SK-N-SH (cell line): ENCODE data around the gene COL20A1. TPM values are rescaled to one million over a fixed set of nuclear protein-coding genes. Genes with fewer than 3 reads are reported as not detected.

Experiments used
- CTCF ChIA-PET: fragments of 300-600, 350-600 bp; formaldehyde crosslinking; extraction: SDS; loops from one replicate; lab custom pipeline; 2021; lab: Yijun Ruan, JAX
- POLR2A ChIA-PET: fragments of 350-600 bp; sonication (Branson Sonifier 250); formaldehyde crosslinking; extraction: SDS; loops from one replicate; lab custom pipeline; 2020; ENCODE audit warnings: antibody characterized with exemption, inconsistent platforms; lab: Yijun Ruan, JAX
- DNase-seq: peaks from one replicate; pipeline ENCODE4 v3.0.0; 2012
- H2AFZ ChIP-seq: fragments of 200-600 bp; sonication (generic); 2 replicates; pipeline ENCODE4 v1.8.1; 2016; ENCODE audit warnings: antibody characterized with exemption, mild to moderate bottlenecking, low read depth
- H3F3A ChIP-seq: fragments of 200-600 bp; sonication (generic); replicated peaks from 2 replicates; pipeline ENCODE3; 2016; ENCODE audit warnings: antibody characterized with exemption, mild to moderate bottlenecking; ENCODE audit not compliant: insufficient read depth
- H3K27ac ChIP-seq, 2 experiments: fragments of 200-500 bp in 1 of 2; fragments of 200-600 bp in 1 of 2; sonication (Bioruptor generic) in 1 of 2; sonication (generic), shearing (Covaris generic) in 1 of 2; 2 replicates each; pipeline versions ENCODE4 v1.5.1 to v1.6.1; 2014 to 2016; ENCODE audit warnings: low read depth in 2 of 2, inconsistent platforms in 1 of 2, low read length in 1 of 2, mild to moderate bottlenecking in 1 of 2, mixed read lengths in 1 of 2
- H3K27me3 ChIP-seq: fragments of 200-600 bp; sonication (generic), shearing (Covaris generic); 2 replicates; pipeline ENCODE4 v1.6.1; 2016; ENCODE audit warnings: mixed run types; ENCODE audit not compliant: insufficient read depth
- H3K36me3 ChIP-seq, 2 experiments: fragments of 200-500 bp in 1 of 2; fragments of 200-600 bp in 1 of 2; sonication (Bioruptor generic) in 1 of 2; sonication (generic) in 1 of 2; replicated peaks in 1 of 2; 2 replicates each; pipeline versions ENCODE3 to v1.5.1; 2014 to 2016; ENCODE audit warnings: low read length in 1 of 2, mild to moderate bottlenecking in 1 of 2; ENCODE audit not compliant: insufficient read depth in 2 of 2, control insufficient read depth in 1 of 2
- H3K4me1 ChIP-seq, 2 experiments: fragments of 200-500 bp in 1 of 2; fragments of 200-600 bp in 1 of 2; sonication (Bioruptor generic) in 1 of 2; sonication (generic), shearing (Covaris generic) in 1 of 2; 2 replicates each; pipeline versions ENCODE4 v1.5.1 to v1.6.1; 2014 to 2016; ENCODE audit warnings: low read depth in 1 of 2, low read length in 1 of 2, mixed run types in 1 of 2; ENCODE audit not compliant: insufficient read depth in 2 of 2, control insufficient read depth in 1 of 2
- H3K4me2 ChIP-seq: fragments of 200-600 bp; sonication (generic), shearing (Covaris generic); 2 replicates; pipeline ENCODE4 v1.6.1; 2017; ENCODE audit warnings: mixed run types
- H3K4me3 ChIP-seq, 2 experiments: fragments of 200-500 bp in 1 of 2; fragments of 200-600 bp in 1 of 2; sonication (Bioruptor generic) in 1 of 2; sonication (generic), shearing (Covaris generic) in 1 of 2; 2 replicates each; pipeline versions ENCODE4 v1.5.1 to v1.8.1; 2014 to 2016; ENCODE audit warnings: low read depth in 2 of 2, inconsistent platforms in 1 of 2, low read length in 1 of 2, mild to moderate bottlenecking in 1 of 2, mixed read lengths in 1 of 2, moderate library complexity in 1 of 2
- H3K79me2 ChIP-seq: fragments of 200-600 bp; sonication (generic); 2 replicates; pipeline ENCODE4 v1.8.1; 2017; ENCODE audit warnings: mild to moderate bottlenecking; ENCODE audit not compliant: insufficient read depth
- H3K9ac ChIP-seq: fragments of 200-600 bp; sonication (generic); 2 replicates; pipeline ENCODE4 v1.6.1; 2017; ENCODE audit warnings: mixed run types
- H3K9me2 ChIP-seq: fragments of 200-600 bp; sonication (generic); 2 replicates; pipeline ENCODE4 v1.6.1; 2017; ENCODE audit warnings: mixed run types
- H3K9me3 ChIP-seq: fragments of 200-600 bp; sonication (generic); 2 replicates; pipeline ENCODE4 v1.6.1; 2017; ENCODE audit warnings: mixed run types, mild to moderate bottlenecking, moderate library complexity
- H4K20me1 ChIP-seq: fragments of 200-600 bp; sonication (generic); 2 replicates; pipeline ENCODE4 v1.6.1; 2017; ENCODE audit warnings: mild to moderate bottlenecking, mixed run types; ENCODE audit not compliant: insufficient read depth
- CTCF ChIP-seq: fragments of 200-600 bp; sonication (generic); IDR thresholded peaks from 2 replicates; pipeline ENCODE4 v1.6.1; 2017; ENCODE audit warnings: antibody characterized with exemption, mild to moderate bottlenecking, moderate library complexity
- ELF1 ChIP-seq: IDR thresholded peaks from 2 replicates; pipeline ENCODE4 v1.4.0; 2012
- EZH2phosphoT487 ChIP-seq: fragments of 200-600 bp; sonication (generic); IDR thresholded peaks from 2 replicates; pipeline ENCODE4 v1.6.1; 2017; ENCODE audit warnings: low read depth, mixed run types, mild to moderate bottlenecking, antibody characterized with exemption, moderate library complexity, borderline replicate concordance
- FOSL2 ChIP-seq: IDR thresholded peaks from 2 replicates; pipeline ENCODE4 v1.4.0; 2012; ENCODE audit warnings: low read depth, mild to moderate bottlenecking, moderate library complexity, borderline replicate concordance
- FOXJ3 ChIP-seq: sonication (generic); formaldehyde crosslinking; IDR thresholded peaks from 2 replicates; pipeline ENCODE4 v1.5.1; 2020; ENCODE audit warnings: mild to moderate bottlenecking, missing genetic modification reagents
- NFIC ChIP-seq: IDR thresholded peaks from 2 replicates; pipeline ENCODE4 v1.4.0; 2012; ENCODE audit warnings: borderline replicate concordance
- RAD21 ChIP-seq: IDR thresholded peaks from 2 replicates; pipeline ENCODE4 v1.6.1; 2012; ENCODE audit warnings: mild to moderate bottlenecking, low read length
- RCOR1 ChIP-seq: fragments of 150-350 bp; IDR thresholded peaks from 2 replicates; pipeline ENCODE4 v1.6.1; 2017; ENCODE audit warnings: antibody characterized with exemption, low read length
- REST ChIP-seq: IDR thresholded peaks from 2 replicates; pipeline ENCODE4 v1.6.1; 2012; ENCODE audit warnings: mild to moderate bottlenecking, low read depth, low read length, moderate library complexity
- SMC3 ChIP-seq: IDR thresholded peaks from 2 replicates; pipeline ENCODE4 v1.6.1; 2012; ENCODE audit warnings: low read depth, low read length, improper control_type of control experiment
- TAF1 ChIP-seq: IDR thresholded peaks from 2 replicates; pipeline ENCODE4 v1.6.1; 2012; ENCODE audit warnings: low read depth, mild to moderate bottlenecking, low read length, moderate library complexity, borderline replicate concordance
- USF1 ChIP-seq: IDR thresholded peaks from 2 replicates; pipeline ENCODE4 v1.4.0; 2012; ENCODE audit warnings: low read depth, borderline replicate concordance
- USF2 ChIP-seq: fragments of 150-350 bp; IDR thresholded peaks from 2 replicates; pipeline ENCODE4 v1.6.1; 2017; ENCODE audit warnings: antibody characterized with exemption, low read length, low read depth, borderline replicate concordance
- YY1 ChIP-seq: IDR thresholded peaks from 2 replicates; pipeline ENCODE4 v1.4.0; 2012; ENCODE audit warnings: low read depth, mild to moderate bottlenecking
- ZBTB33 ChIP-seq: IDR thresholded peaks from 2 replicates; pipeline ENCODE4 v1.4.0; 2012; ENCODE audit warnings: low read depth, borderline replicate concordance
- WGBS: methylation state at CpG from one replicate; pipeline ENCODE4 v1.1.6; 2017; ENCODE audit warnings: low lambda C conversion rate; 5-methylcytosine and 5-hydroxymethylcytosine counted together
- polyA plus RNA-seq, 3 experiments: library from polyadenylated mRNA; depleted of rRNA; stranded (reverse); fragments of >200 nt; gene quantifications; 2 replicates each; pipeline ENCODE4 v1.2.3, GENCODE V29; 2012

Gene COL20A1
- polyA plus RNA-seq, 1 of the 3 experiments (the other 2 are of a cell fraction), result not detected

- TF ChIP-seq YY1, result no peak
Measured at GRCh38 chr20:63282946-63283345, 10.0 kb upstream of the COL20A1 start (continued).

GRCh38 chr20:63283397-63284082 is 9.4 kb upstream of the COL20A1 start:
- ChIA-PET CTCF (interaction anchor here (0.7 to 2.2 kb wide), 4 partner anchors 8 to 98 kb away, joined by 3 to 9 read pairs (median 6); partner anchors contain the start of gene ARFGAP1), POLR2A (interaction anchor here (1.2 kb wide), 1 partner anchor 11 kb away, joined by 5 read pairs; the partner anchor contains the start of gene ARFGAP1)
- Histone ChIP-seq H3K27me3 (no peaks in the 10 kb centered on the region), H3K36me3 (peaks cover 16 to 86% of the 10 kb centered on the region in 2 experiments), H3K9me2 (no peaks in the 10 kb centered on the region), H3K4me2 (no peak overlapping the region), H3K9me3 (no peaks in the 10 kb centered on the region), H3F3A (no peaks in the 10 kb centered on the region), H3K4me3 (no peak overlapping the region), H3K27ac (no peak overlapping the region), H3K4me1 (no peaks in the 10 kb centered on the region), H2AFZ (no peak overlapping the region), H4K20me1 (peaks cover 4% of the 10 kb centered on the region; the same call in 1 of the 2 replicates)
- WGBS, result 95% methylated on average over 21 of the region's 33 CpGs
- no peak for TF ChIP-seq USF2
- no peak for TF ChIP-seq NFIC
- TF ChIP-seq REST, result no peak
- TF ChIP-seq YY1, result no peak
- TF ChIP-seq SMC3, result no peak
- TF ChIP-seq ELF1, result no peak
- no peak for TF ChIP-seq ZBTB33
- no peak for TF ChIP-seq EZH2phosphoT487
- TF ChIP-seq FOXJ3 (CRISPR knock-in tag), result no peak
- TF ChIP-seq RCOR1, result no peak
- no peak for TF ChIP-seq CTCF
- TF ChIP-seq FOSL2, result no peak
- no peak for TF ChIP-seq TAF1
- no peak for TF ChIP-seq RAD21
- no peak for TF ChIP-seq USF1
- TF ChIP-seq, all 33 proteins: peak for 0
- DNase-seq, result no peak
- H3K9ac ChIP-seq, result no peak overlapping the region
- H3K79me2 ChIP-seq, result peaks cover 3% of the 10 kb centered on the region; the same call in 1 of the 2 replicates
